ENCODE data around the gene PSENEN.
"Not testable (repeated sequence)": the region's sequence is repeated elsewhere in the genome, so short reads cannot be mapped to it uniquely, and the experiment has no call there.

PSENEN gene

GRCh38 chr19:35768082-35768421, 22.6 kb downstream of the PSENEN start:
- H3K79me1 ChIP-seq (ENCODE audit: low read length) = no peaks in the 10 kb centered on the region
- H2BK5ac ChIP-seq (ENCODE audit: low read length) = no peak overlapping the region
- H3K36me3 ChIP-seq (ENCODE audit: control insufficient read depth, insufficient read depth, low read length) = peaks cover 5% of the 10 kb centered on the region
- no peak overlapping the region for H3K27ac ChIP-seq (ENCODE audit: low read depth, low read length)
- H2BK15ac ChIP-seq (replicated peaks; ENCODE audit: low read depth) = no peak overlapping the region
- no peak overlapping the region for H3K56ac ChIP-seq (ENCODE audit: low read length)
- no peaks in the 10 kb centered on the region for H3K4me1 ChIP-seq (ENCODE audit: control insufficient read depth, low read depth, low read length)
- no peak overlapping the region for H4K8ac ChIP-seq (ENCODE audit: low read depth, low read length)
- H3K9ac ChIP-seq (ENCODE audit: low read length) = no peak overlapping the region
- H3K4me2 ChIP-seq (ENCODE audit: low read length) = no peak overlapping the region
- no peak overlapping the region for H3K18ac ChIP-seq (ENCODE audit: low read length)
- no CpG with 5 or more reads among the region's 15 CpGs for WGBS (ENCODE audit: extremely low coverage, insufficient coverage, low lambda C conversion rate)
- H3K23ac ChIP-seq (ENCODE audit: low read length) = no peak overlapping the region
- H3K79me2 ChIP-seq (ENCODE audit: control insufficient read depth, insufficient read depth, low read length) = no peaks in the 10 kb centered on the region
- H4K5ac ChIP-seq (ENCODE audit: low read length) = no peak overlapping the region
- H3K4ac ChIP-seq (ENCODE audit: low read depth, low read length) = no peak overlapping the region
- no peaks in the 10 kb centered on the region for H3K27me3 ChIP-seq (ENCODE audit: insufficient read depth, low read length, poor library complexity)
- H3K4me3 ChIP-seq (ENCODE audit: low read length) = no peak overlapping the region
- H2AK5ac ChIP-seq (ENCODE audit: low read length) = no peak overlapping the region
- no peak overlapping the region for H2BK120ac ChIP-seq (ENCODE audit: low read depth, low read length)
- DNase-seq = no peak

DNA sequence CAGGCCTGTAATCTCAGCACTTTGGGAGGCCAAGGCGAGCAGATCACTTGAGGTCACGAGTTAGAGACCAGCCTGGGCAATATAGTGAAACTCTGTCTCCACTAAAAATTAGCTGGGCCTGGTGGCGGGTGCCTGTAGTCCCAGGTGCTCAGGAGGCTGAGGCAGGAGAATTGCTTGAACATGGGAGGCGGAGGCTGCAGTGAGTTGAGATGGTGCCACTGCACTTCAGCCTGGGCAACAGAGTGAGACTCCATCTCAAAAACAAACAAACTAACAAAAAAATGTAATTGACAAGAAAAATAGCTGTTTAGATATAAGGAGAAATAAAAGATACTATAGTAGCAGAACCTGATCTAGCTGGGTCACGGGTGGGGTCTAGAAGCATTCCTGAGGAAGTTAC, 26.9 kb downstream of the PSENEN start:
- not testable (repeated sequence) for H4K5ac ChIP-seq (ENCODE audit: low read length); H2BK120ac ChIP-seq (ENCODE audit: low read depth, low read length); H3K79me2 ChIP-seq (ENCODE audit: control insufficient read depth, insufficient read depth, low read length); H3K4me1 ChIP-seq (ENCODE audit: control insufficient read depth, low read depth, low read length); H4K8ac ChIP-seq (ENCODE audit: low read depth, low read length); H3K4me2 ChIP-seq (ENCODE audit: low read length); H3K18ac ChIP-seq (ENCODE audit: low read length); H2BK5ac ChIP-seq (ENCODE audit: low read length); H2BK15ac ChIP-seq (replicated peaks; ENCODE audit: low read depth); H3K23ac ChIP-seq (ENCODE audit: low read length); H3K9ac ChIP-seq (ENCODE audit: low read length); DNase-seq; H2AK5ac ChIP-seq (ENCODE audit: low read length); H3K27ac ChIP-seq (ENCODE audit: low read depth, low read length); H3K4me3 ChIP-seq (ENCODE audit: low read length); H3K27me3 ChIP-seq (ENCODE audit: insufficient read depth, low read length, poor library complexity); H3K4ac ChIP-seq (ENCODE audit: low read depth, low read length); H3K79me1 ChIP-seq (ENCODE audit: low read length); H3K36me3 ChIP-seq (ENCODE audit: control insufficient read depth, insufficient read depth, low read length); H3K56ac ChIP-seq (ENCODE audit: low read length)
- no CpG with 5 or more reads among the region's 5 CpGs for WGBS (ENCODE audit: extremely low coverage, insufficient coverage, low lambda C conversion rate)

DNA sequence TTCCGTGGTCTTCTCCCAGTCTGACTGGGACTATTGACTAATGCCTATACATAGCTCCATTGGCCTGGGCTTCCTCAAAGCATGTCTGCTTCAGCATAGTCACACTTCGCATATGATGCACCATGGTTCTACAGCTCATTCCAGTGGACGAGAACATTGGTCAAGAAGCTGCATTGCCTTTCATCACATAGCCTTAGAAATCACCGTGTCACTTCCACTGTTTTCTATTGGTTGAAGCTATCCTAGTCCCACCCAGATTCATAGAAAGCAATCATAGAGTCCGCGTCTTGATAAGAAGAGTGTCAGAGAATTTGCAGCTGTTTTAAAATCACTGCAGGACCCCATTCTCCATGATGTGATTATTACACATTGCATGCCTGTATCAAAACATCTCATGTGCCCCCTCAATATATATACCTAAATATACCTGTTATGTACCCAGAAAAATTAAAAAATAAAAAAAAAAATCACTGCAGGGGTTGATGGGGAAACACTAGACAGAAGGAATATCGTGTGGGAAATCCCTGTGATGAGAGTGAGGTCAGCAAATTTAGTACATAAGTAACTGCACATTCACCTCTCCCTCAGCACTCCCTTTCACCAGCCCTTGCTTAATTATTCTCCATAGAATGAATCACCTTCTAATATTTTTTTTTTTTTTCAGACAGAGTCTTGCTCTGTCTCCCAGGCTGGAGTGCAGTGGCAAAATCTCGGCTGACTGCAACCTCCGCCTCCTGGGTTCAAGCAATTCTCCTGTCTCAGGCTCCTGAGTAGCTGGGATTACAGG, 27.8 kb downstream of the PSENEN start:
- Histone ChIP-seq H3K27ac (ENCODE audit: low read depth, low read length) (no peak overlapping the region), H2BK120ac (ENCODE audit: low read depth, low read length) (no peak overlapping the region), H2BK5ac (ENCODE audit: low read length) (no peak overlapping the region), H4K5ac (ENCODE audit: low read length) (no peak overlapping the region), H3K4me1 (ENCODE audit: control insufficient read depth, low read depth, low read length) (peaks cover 8% of the 10 kb centered on the region), H3K36me3 (ENCODE audit: control insufficient read depth, insufficient read depth, low read length) (peaks cover 2% of the 10 kb centered on the region), H3K4ac (ENCODE audit: low read depth, low read length) (no peak overlapping the region), H3K56ac (ENCODE audit: low read length) (no peak overlapping the region), H2BK15ac (replicated peaks; ENCODE audit: low read depth) (no peak overlapping the region), H3K79me1 (ENCODE audit: low read length) (no peaks in the 10 kb centered on the region), H4K8ac (ENCODE audit: low read depth, low read length) (no peak overlapping the region), H3K23ac (ENCODE audit: low read length) (no peak overlapping the region), H3K18ac (ENCODE audit: low read length) (no peak overlapping the region), H3K27me3 (ENCODE audit: insufficient read depth, low read length, poor library complexity) (no peaks in the 10 kb centered on the region), H3K79me2 (ENCODE audit: control insufficient read depth, insufficient read depth, low read length) (no peaks in the 10 kb centered on the region), H3K9ac (ENCODE audit: low read length) (no peak overlapping the region), H3K4me3 (ENCODE audit: low read length) (no peak overlapping the region), H3K4me2 (ENCODE audit: low read length) (no peak overlapping the region), H2AK5ac (ENCODE audit: low read length) (no peak overlapping the region)
- no CpG with 5 or more reads among the region's 9 CpGs for WGBS (ENCODE audit: extremely low coverage, insufficient coverage, low lambda C conversion rate)
- DNase-seq = no peak

DNA sequence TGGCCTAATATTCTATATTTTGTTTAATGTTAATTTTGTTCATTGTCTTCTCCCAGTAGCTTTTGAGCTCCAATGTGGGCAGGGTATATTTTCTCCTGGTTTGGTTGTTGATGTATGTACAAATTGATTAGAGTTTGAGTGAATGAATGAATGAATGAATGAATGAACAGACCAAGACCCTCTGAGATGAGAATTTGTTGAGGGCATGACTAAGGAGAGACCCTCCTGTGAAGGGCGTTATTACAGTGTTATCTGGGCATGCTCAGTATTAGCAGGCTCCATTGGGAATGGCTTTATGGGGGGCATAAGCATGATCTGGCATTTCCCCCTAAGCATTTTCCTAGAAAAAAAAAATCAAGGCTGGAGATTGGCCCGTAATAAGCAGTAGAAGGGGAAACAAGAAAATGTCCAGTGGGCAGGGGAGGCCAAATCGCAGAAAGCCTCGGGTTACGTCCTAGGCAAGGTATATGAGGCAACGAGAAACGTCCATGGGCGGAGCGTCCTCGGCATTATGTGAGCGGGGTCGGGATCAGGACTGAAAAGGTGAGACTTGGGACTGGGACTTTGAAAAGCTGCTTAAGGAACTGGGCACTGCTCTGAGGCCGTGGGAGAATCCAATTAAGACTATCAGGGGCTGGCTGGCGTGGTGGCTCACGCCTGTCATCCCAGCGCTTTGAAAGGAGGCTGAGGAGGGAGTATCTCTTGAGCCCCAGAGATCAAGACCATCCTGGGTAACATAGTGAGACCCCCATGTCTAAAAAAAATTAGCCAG, 29.0 kb downstream of the PSENEN start:
- H3K79me2 ChIP-seq (ENCODE audit: control insufficient read depth, insufficient read depth, low read length) = no peaks in the 10 kb centered on the region
- DNase-seq = no peak
- no peak overlapping the region for H3K27ac ChIP-seq (ENCODE audit: low read depth, low read length)
- H3K9ac ChIP-seq (ENCODE audit: low read length) = no peak overlapping the region
- no peak overlapping the region for H4K5ac ChIP-seq (ENCODE audit: low read length)
- no peak overlapping the region for H3K4ac ChIP-seq (ENCODE audit: low read depth, low read length)
- WGBS (ENCODE audit: extremely low coverage, insufficient coverage, low lambda C conversion rate) = no CpG with 5 or more reads among the region's 16 CpGs
- no peak overlapping the region for H3K23ac ChIP-seq (ENCODE audit: low read length)
- no peaks in the 10 kb centered on the region for H3K79me1 ChIP-seq (ENCODE audit: low read length)
- H3K4me3 ChIP-seq (ENCODE audit: low read length) = no peak overlapping the region
- H4K8ac ChIP-seq (ENCODE audit: low read depth, low read length) = no peak overlapping the region
- no peak overlapping the region for H2BK15ac ChIP-seq (replicated peaks; ENCODE audit: low read depth)
- no peak overlapping the region for H2BK120ac ChIP-seq (ENCODE audit: low read depth, low read length)
- H3K4me1 ChIP-seq (ENCODE audit: control insufficient read depth, low read depth, low read length) = peaks cover 8% of the 10 kb centered on the region
- no peak overlapping the region for H3K4me2 ChIP-seq (ENCODE audit: low read length)
- H3K27me3 ChIP-seq (ENCODE audit: insufficient read depth, low read length, poor library complexity) = no peaks in the 10 kb centered on the region
- no peaks in the 10 kb centered on the region for H3K36me3 ChIP-seq (ENCODE audit: control insufficient read depth, insufficient read depth, low read length)
- no peak overlapping the region for H3K18ac ChIP-seq (ENCODE audit: low read length)
- no peak overlapping the region for H2AK5ac ChIP-seq (ENCODE audit: low read length)
- no peak overlapping the region for H2BK5ac ChIP-seq (ENCODE audit: low read length)
- no peak overlapping the region for H3K56ac ChIP-seq (ENCODE audit: low read length)

GRCh38 chr19:35775046-35775297, 29.5 kb downstream of the PSENEN start:
- H4K5ac ChIP-seq (ENCODE audit: low read length) = no peak overlapping the region
- no peaks in the 10 kb centered on the region for H3K27me3 ChIP-seq (ENCODE audit: insufficient read depth, low read length, poor library complexity)
- no peak overlapping the region for H3K4me2 ChIP-seq (ENCODE audit: low read length)
- H4K8ac ChIP-seq (ENCODE audit: low read depth, low read length) = no peak overlapping the region
- no peak overlapping the region for H3K18ac ChIP-seq (ENCODE audit: low read length)
- H2BK15ac ChIP-seq (replicated peaks; ENCODE audit: low read depth) = no peak overlapping the region
- WGBS (ENCODE audit: extremely low coverage, insufficient coverage, low lambda C conversion rate) = no CpG with 5 or more reads among the region's 9 CpGs
- no peaks in the 10 kb centered on the region for H3K79me1 ChIP-seq (ENCODE audit: low read length)
- H3K56ac ChIP-seq (ENCODE audit: low read length) = no peak overlapping the region
- H3K4ac ChIP-seq (ENCODE audit: low read depth, low read length) = no peak overlapping the region
- H3K4me1 ChIP-seq (ENCODE audit: control insufficient read depth, low read depth, low read length) = peaks cover 8% of the 10 kb centered on the region
- no peak for DNase-seq
- H2BK120ac ChIP-seq (ENCODE audit: low read depth, low read length) = no peak overlapping the region
- no peak overlapping the region for H3K27ac ChIP-seq (ENCODE audit: low read depth, low read length)
- H3K23ac ChIP-seq (ENCODE audit: low read length) = no peak overlapping the region
- no peaks in the 10 kb centered on the region for H3K36me3 ChIP-seq (ENCODE audit: control insufficient read depth, insufficient read depth, low read length)
- H3K79me2 ChIP-seq (ENCODE audit: control insufficient read depth, insufficient read depth, low read length) = no peaks in the 10 kb centered on the region
- H3K4me3 ChIP-seq (ENCODE audit: low read length) = no peak overlapping the region
- H3K9ac ChIP-seq (ENCODE audit: low read length) = no peak overlapping the region
- H2AK5ac ChIP-seq (ENCODE audit: low read length) = no peak overlapping the region
- H2BK5ac ChIP-seq (ENCODE audit: low read length) = no peak overlapping the region
